Psoas muscle (tissue), 8 donors: ENCODE measurements around the gene CLBA1. TPM values are rescaled to one million over a fixed set of nuclear protein-coding genes. Genes with fewer than 3 reads are reported as not detected.

Experiments
- ATAC-seq, 4 donors: fragments of 200-7000 bp; cut with Tn5 transposase; one replicate each; pipeline ENCODE4 v1.9.1; 2020; ENCODE audit warnings: moderate library complexity in 3 of 4, mild to moderate bottlenecking in 2 of 4
- DNase-seq, 2 donors: peaks; one replicate each; pipeline ENCODE4 v3.0.0-alpha.2; 2020
- H3K27ac ChIP-seq: fragments of 200-600 bp; one replicate; pipeline ENCODE4 v1.8.0; 2022
- H3K27me3 ChIP-seq, 3 donors: fragments of 200-600 bp in 1 of 3; one replicate each; pipeline versions ENCODE4 v1.6.1 to v1.8.0; 2013 to 2022; ENCODE audit warnings: low read length in 2 of 3, mild to moderate bottlenecking in 2 of 3, moderate library complexity in 1 of 3; ENCODE audit not compliant: insufficient read depth in 3 of 3
- H3K36me3 ChIP-seq, 2 donors: fragments of 200-600 bp in 1 of 2; one replicate each; pipeline versions ENCODE4 v1.6.1 to v1.8.0; 2013 to 2022; ENCODE audit warnings: low read depth in 1 of 2, mild to moderate bottlenecking in 1 of 2, moderate library complexity in 1 of 2; ENCODE audit not compliant: insufficient read depth in 1 of 2
- H3K4me1 ChIP-seq: fragments of 200-600 bp; one replicate; pipeline ENCODE4 v1.8.0; 2022
- H3K4me3 ChIP-seq: fragments of 200-600 bp; one replicate; pipeline ENCODE4 v1.8.0; 2022; ENCODE audit warnings: mild to moderate bottlenecking
- H3K9me3 ChIP-seq: fragments of 200-600 bp; one replicate; pipeline ENCODE4 v1.8.0; 2022
- WGBS, 3 donors: extraction: QIAGEN DNeasy Blood & Tissue Kit; methylation state at CpG; one replicate each; pipeline versions ENCODE4 v1.1.6 to v1.1.7; 2013; 5-methylcytosine and 5-hydroxymethylcytosine counted together
- intact Hi-C, 2 donors: fragments of 100-400 bp; cut with DNase I; formaldehyde crosslinking; loops; one replicate each; pipeline versions ENCODE4 v1.11.0 to v1.14.2; 2022
- polyA plus RNA-seq, 3 donors: library from polyadenylated mRNA; stranded (reverse); fragments of 200-250 nt; gene quantifications; one replicate each; pipeline ENCODE4 v1.2.3, GENCODE V29; 2013
- total RNA-seq, 4 donors: library from RNA; stranded (reverse); fragmentation: NEBNext Ultra II Directional in 2 of 4; extraction: Animal tissue kit (Norgen Biotek cat#: 25700) in 2 of 4; gene quantifications; one replicate each; pipeline versions ENCODE4 v1.2.1 to v1.2.4, GENCODE V29; 2021 to 2023
- TF ChIP-seq, protein P1 (sequence below): fragments of 200-600 bp; IDR thresholded peaks from one replicate; pipeline ENCODE4 v1.8.0; 2022; ENCODE audit warnings: antibody characterized with exemption
- donor health status: healthy with polysubstance abuse.
- donor health status: DM: no; HTN: no; CAD: no; lungs with moderate emphysema.
- donor health status: Bipolar disorder and iron deficiency.
- donor health status: healthy.
- donor health status: DM: yes; HTN: yes; CAD: no.
- donor health status: DM: no; HTN: no; CAD: no.
- donor health status: DM: no; HTN: no; CAD: no.
- donor health status: DM: yes; HTN: yes; CAD: no.

The CLBA1 gene
- total and polyA plus RNA-seq, 7 donors = 1.3 to 6.8 (median 1.7) TPM

DNA sequence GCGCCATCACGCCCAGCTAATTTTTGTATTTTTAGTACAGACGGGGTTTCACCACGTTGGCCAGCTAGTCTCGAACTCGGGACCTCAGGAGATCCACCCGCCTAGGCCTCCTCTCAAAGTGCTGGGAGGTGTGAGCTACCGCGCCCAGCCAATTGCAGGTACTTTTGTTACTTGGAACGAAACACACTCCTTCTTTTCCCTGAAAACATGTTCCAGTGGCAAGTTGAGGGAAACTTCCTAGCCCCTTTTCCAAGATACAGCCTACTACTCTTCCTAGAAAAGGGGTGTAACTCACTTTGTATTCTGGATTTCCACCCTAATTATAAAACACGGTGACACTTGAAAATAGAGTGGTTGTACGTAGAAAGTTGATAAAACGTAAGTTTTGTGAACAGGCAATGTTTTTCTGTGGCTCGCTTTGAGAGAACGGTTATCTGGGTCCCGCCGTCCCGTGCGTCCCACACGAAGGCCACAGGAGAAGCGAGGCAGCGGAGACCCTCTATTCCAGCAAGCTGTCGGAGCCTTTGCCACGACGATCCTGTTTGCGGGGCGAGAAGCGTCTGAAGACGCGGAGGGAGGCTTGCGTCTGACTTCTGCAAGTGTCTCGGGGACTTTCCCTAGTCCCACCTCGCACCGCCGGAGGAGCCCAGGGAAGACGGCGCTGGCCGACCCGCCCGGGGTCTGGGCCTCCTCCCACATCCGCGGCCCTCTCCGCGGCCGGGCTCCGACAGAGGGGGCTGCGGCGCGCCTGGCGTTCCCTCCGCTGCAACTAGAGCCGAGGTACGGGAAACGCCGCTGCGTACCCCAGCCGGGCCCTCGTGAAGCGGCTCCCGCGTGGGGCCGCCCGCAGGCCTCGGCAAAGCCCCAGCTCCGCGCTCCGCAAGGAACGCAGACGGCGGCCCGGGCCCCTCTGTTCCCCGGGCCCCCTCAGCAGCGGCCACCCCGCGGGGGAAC lies 34.5 kb downstream of the CLBA1 start:
- intact Hi-C loops = loop anchor here (2.0 to 5.0 kb wide), 2 partner anchors 33 to 39 kb away; partner anchors contain the start of gene CLBA1 (in 1 of the 2)
- no peak for ATAC-seq
- Histone ChIP-seq H3K27me3 (no peaks in the 10 kb centered on the region), H3K27ac (peak overlapping the region; percentile 64), H3K9me3 (no peaks in the 10 kb centered on the region), H3K4me1 (peaks cover 8% of the 10 kb centered on the region), H3K4me3 (peak overlapping the region; percentile 73), H3K36me3 (no peaks in the 10 kb centered on the region)
- TF ChIP-seq, protein P1, sequence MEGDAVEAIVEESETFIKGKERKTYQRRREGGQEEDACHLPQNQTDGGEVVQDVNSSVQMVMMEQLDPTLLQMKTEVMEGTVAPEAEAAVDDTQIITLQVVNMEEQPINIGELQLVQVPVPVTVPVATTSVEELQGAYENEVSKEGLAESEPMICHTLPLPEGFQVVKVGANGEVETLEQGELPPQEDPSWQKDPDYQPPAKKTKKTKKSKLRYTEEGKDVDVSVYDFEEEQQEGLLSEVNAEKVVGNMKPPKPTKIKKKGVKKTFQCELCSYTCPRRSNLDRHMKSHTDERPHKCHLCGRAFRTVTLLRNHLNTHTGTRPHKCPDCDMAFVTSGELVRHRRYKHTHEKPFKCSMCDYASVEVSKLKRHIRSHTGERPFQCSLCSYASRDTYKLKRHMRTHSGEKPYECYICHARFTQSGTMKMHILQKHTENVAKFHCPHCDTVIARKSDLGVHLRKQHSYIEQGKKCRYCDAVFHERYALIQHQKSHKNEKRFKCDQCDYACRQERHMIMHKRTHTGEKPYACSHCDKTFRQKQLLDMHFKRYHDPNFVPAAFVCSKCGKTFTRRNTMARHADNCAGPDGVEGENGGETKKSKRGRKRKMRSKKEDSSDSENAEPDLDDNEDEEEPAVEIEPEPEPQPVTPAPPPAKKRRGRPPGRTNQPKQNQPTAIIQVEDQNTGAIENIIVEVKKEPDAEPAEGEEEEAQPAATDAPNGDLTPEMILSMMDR = no peak
- peak in 1 of 2 donors; percentile 24 for DNase-seq
- 7 to 14% (median 9%) methylated on average over 55 to 75 of the region's 75 CpGs for WGBS, 3 donors

DNA sequence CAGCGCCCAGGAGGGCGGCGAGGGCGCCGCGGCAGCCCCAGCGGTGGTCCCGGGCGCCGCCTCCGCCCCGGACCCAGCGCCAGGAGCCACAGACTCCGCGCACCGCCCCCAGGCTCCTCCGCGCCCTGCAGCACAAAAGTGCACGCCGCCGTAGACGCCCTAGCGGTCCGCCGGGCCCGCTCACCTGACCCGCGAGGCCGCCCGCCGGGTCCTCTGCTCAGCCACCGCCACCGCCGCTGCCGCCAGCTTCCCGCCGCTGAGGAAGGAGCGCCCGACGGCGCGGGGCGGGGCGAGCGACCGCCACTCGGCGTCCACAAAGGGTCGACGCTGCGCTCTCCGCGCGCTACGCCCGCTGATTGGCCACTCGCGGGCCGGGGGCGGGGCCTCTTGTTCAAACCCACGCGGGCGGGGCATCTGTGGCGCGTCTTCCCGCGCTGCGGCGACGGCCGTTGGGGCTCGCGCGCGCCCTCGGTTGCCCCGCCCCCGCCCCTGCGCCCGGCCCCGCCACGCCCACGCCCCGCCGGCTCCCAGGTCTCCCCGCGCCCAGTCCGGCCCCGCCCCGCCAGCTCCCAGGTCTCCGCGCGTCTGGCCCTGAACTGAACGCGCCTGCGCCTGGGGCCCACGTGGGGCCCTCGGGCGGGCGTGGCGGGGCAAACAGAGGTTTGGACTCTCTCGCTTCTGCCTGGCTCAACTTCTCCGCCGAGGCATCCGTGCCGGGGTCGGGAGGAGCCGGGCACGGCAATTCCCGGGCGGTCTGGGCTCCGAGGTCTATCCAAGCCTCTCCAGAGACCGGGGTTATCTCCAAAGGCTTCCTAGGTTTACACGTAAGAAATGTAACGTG lies 35.4 kb downstream of the CLBA1 start, which contains the start of gene CDCA4:
Gene CDCA4 (minus strand): TSS at position 269 of the 841 bp plus-strand sequence. CDS start 9,154 bp downstream, outside the sequence.
- TF ChIP-seq, protein P1 = no peak
- Histone ChIP-seq H3K9me3 (no peaks in the 10 kb centered on the region), H3K4me1 (peaks cover 8% of the 10 kb centered on the region), H3K36me3 (no peaks in the 10 kb centered on the region), H3K4me3 (peak within 1 kb of the TSS; percentile 83), H3K27me3 (no peaks in the 10 kb centered on the region), H3K27ac (peak within 1 kb of the TSS; percentile 77)
- ATAC-seq (peak; percentile 97 to 98 (median 98)), DNase-seq (peak; percentile 98)
- 0 to 1% (median 1%) methylated on average over 62 to 115 of the region's 115 CpGs for WGBS, 3 donors
- intact Hi-C loops = loop anchor here (2.0 to 5.0 kb wide), 2 partner anchors 34 to 40 kb away; partner anchors contain the start of gene CLBA1 (in 1 of the 2)

DNA sequence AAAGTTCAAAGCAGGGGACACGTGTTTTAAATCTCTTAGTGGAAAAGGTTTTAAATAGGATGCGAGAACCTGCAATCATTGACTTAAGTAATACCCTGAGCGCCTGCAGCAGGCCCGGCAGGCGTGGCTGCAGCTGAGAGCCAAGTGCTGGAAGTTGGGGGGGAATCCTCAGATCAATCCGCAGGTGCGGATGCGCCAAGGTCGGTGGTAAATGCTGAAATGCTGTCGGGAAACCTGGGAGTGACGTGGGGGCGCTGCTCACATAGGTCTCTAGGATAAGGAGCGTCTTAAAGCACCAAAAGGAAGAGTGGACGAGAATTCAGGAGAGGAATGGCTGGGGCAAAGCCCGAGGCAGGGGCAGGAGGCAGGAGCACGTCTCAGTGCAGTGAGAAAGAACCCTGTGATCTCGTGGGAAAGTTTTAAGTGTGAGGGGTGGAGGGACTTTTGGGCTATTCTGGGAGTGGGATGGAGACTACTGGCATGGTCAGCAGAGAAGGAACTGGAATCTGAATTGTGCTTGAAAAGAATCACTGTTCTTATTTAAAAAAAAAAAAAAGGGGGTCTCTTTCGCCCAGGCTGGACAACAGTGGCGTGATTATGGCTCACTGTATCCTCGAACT lies 36.2 kb downstream of the CLBA1 start:
- DNase-seq (peak in 1 of 2 donors; percentile 37), ATAC-seq (peak in 1 of 4 donors; percentile 8)
- H3K27me3 ChIP-seq = no peaks in the 10 kb centered on the region
- H3K27ac ChIP-seq = peak overlapping the region; percentile 77
- intact Hi-C loops = loop anchor here (2.0 to 5.0 kb wide), 2 partner anchors 34 to 41 kb away; partner anchors contain the start of gene CLBA1 (in 1 of the 2)
- peaks cover 8% of the 10 kb centered on the region for H3K4me1 ChIP-seq
- TF ChIP-seq, protein P1 = no peak
- WGBS, 3 donors = 7 to 8% (median 7%) methylated on average over 20 of the region's 20 CpGs
- H3K36me3 ChIP-seq = no peaks in the 10 kb centered on the region
- H3K9me3 ChIP-seq = no peaks in the 10 kb centered on the region
- H3K4me3 ChIP-seq = peak overlapping the region; percentile 83

DNA sequence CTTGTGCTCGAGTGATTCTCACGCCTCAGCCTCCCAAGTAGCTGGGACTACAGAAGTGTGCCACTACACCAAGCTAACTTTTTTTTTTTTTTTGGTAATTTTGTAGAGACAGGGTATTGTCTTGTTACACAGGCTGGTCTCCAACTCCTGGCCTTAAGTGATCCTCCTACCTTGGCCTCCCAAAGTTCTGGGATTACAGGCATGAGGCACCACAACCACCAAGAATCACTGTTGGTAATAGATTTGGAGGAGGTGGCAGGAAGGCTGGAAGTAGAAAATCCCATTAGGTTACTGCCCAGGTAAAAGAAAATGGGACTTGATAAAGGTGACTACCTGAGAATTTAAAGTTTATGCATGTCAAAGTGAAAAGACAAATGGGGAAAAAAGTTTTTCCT lies 36.7 kb downstream of the CLBA1 start:
- peaks cover 8% of the 10 kb centered on the region for H3K4me1 ChIP-seq
- ATAC-seq (no peak), DNase-seq (no peak)
- TF ChIP-seq, protein P1 = no peak
- peak overlapping the region; percentile 83 for H3K4me3 ChIP-seq
- H3K9me3 ChIP-seq = no peaks in the 10 kb centered on the region
- no peaks in the 10 kb centered on the region for H3K27me3 ChIP-seq
- intact Hi-C loops = loop anchor here in 1 of 2 donors (5.0 kb wide), 1 partner anchor 35 kb away; the partner anchor contains the start of gene CLBA1
- WGBS, 3 donors = 62 to 76% (median 75%) methylated on average over 2 of the region's 2 CpGs
- H3K36me3 ChIP-seq = no peaks in the 10 kb centered on the region
- no peak overlapping the region for H3K27ac ChIP-seq
